ENCODE measurements around the gene GATA2.

DNA sequence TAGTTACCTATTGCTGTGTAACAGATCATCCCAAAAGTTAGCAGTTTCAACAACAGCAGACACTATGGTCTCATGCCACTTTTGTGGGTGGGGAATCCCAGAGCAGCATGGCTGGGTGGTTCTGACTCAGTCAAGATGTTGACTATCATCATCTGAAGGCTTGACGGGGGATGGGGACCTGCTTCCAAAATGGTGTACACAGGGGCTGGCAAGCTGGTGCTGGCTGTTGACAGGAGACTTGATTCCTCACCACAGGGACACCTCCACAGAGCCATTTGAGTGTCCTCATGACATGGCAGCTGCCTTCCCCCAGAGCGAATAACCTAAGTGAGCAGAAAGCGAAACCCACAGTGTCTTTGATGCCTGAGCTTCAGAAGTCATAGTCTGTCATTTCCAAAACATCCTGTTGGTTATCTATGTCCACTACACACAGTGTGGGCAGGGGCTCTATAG, 45.4 kb downstream of the GATA2 start:
- TF ChIP-seq RAD21 (IDR thresholded peaks at IDR 0.05; ENCODE audit: low read depth) (no peak), EP300 (IDR thresholded peaks at IDR 0.05; ENCODE audit: borderline replicate concordance) (no peak), TAF1 (IDR thresholded peaks at IDR 0.05; ENCODE audit: low read depth) (no peak), FOXM1 (IDR thresholded peaks at IDR 0.05; ENCODE audit: borderline replicate concordance, low read depth) (no peak)
- TF ChIP-seq, protein P1, sequence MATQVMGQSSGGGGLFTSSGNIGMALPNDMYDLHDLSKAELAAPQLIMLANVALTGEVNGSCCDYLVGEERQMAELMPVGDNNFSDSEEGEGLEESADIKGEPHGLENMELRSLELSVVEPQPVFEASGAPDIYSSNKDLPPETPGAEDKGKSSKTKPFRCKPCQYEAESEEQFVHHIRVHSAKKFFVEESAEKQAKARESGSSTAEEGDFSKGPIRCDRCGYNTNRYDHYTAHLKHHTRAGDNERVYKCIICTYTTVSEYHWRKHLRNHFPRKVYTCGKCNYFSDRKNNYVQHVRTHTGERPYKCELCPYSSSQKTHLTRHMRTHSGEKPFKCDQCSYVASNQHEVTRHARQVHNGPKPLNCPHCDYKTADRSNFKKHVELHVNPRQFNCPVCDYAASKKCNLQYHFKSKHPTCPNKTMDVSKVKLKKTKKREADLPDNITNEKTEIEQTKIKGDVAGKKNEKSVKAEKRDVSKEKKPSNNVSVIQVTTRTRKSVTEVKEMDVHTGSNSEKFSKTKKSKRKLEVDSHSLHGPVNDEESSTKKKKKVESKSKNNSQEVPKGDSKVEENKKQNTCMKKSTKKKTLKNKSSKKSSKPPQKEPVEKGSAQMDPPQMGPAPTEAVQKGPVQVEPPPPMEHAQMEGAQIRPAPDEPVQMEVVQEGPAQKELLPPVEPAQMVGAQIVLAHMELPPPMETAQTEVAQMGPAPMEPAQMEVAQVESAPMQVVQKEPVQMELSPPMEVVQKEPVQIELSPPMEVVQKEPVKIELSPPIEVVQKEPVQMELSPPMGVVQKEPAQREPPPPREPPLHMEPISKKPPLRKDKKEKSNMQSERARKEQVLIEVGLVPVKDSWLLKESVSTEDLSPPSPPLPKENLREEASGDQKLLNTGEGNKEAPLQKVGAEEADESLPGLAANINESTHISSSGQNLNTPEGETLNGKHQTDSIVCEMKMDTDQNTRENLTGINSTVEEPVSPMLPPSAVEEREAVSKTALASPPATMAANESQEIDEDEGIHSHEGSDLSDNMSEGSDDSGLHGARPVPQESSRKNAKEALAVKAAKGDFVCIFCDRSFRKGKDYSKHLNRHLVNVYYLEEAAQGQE (IDR thresholded peaks at IDR 0.05; ENCODE audit: low read depth), result no peak
